SK-N-SH (cell line): ENCODE data around the gene RPH3AL. TPM values are rescaled to one million over a fixed set of nuclear protein-coding genes. Genes with fewer than 3 reads are reported as not detected.
A peak's percentile ranks its signal among the peaks of the same experiment; 100 is the strongest.

Experiments
- CTCF ChIA-PET: fragments of 300-600, 350-600 bp; formaldehyde crosslinking; extraction: SDS; loops from one replicate; lab custom pipeline; 2021; lab: Yijun Ruan, JAX
- POLR2A ChIA-PET: fragments of 350-600 bp; sonication (Branson Sonifier 250); formaldehyde crosslinking; extraction: SDS; loops from one replicate; lab custom pipeline; 2020; ENCODE audit warnings: antibody characterized with exemption, inconsistent platforms; lab: Yijun Ruan, JAX
- DNase-seq: peaks from one replicate; pipeline ENCODE4 v3.0.0; 2012
- H2AFZ ChIP-seq: fragments of 200-600 bp; sonication (generic); 2 replicates; pipeline ENCODE4 v1.8.1; 2016; ENCODE audit warnings: antibody characterized with exemption, mild to moderate bottlenecking, low read depth
- H3F3A ChIP-seq: fragments of 200-600 bp; sonication (generic); replicated peaks from 2 replicates; pipeline ENCODE3; 2016; ENCODE audit warnings: antibody characterized with exemption, mild to moderate bottlenecking; ENCODE audit not compliant: insufficient read depth
- H3K27ac ChIP-seq, 2 experiments: fragments of 200-500 bp in 1 of 2; fragments of 200-600 bp in 1 of 2; sonication (Bioruptor generic) in 1 of 2; sonication (generic), shearing (Covaris generic) in 1 of 2; 2 replicates each; pipeline versions ENCODE4 v1.5.1 to v1.6.1; 2014 to 2016; ENCODE audit warnings: low read depth in 2 of 2, inconsistent platforms in 1 of 2, low read length in 1 of 2, mild to moderate bottlenecking in 1 of 2, mixed read lengths in 1 of 2
- H3K27me3 ChIP-seq: fragments of 200-600 bp; sonication (generic), shearing (Covaris generic); 2 replicates; pipeline ENCODE4 v1.6.1; 2016; ENCODE audit warnings: mixed run types; ENCODE audit not compliant: insufficient read depth
- H3K36me3 ChIP-seq, 2 experiments: fragments of 200-500 bp in 1 of 2; fragments of 200-600 bp in 1 of 2; sonication (Bioruptor generic) in 1 of 2; sonication (generic) in 1 of 2; replicated peaks in 1 of 2; 2 replicates each; pipeline versions ENCODE3 to v1.5.1; 2014 to 2016; ENCODE audit warnings: low read length in 1 of 2, mild to moderate bottlenecking in 1 of 2; ENCODE audit not compliant: insufficient read depth in 2 of 2, control insufficient read depth in 1 of 2
- H3K4me1 ChIP-seq, 2 experiments: fragments of 200-500 bp in 1 of 2; fragments of 200-600 bp in 1 of 2; sonication (Bioruptor generic) in 1 of 2; sonication (generic), shearing (Covaris generic) in 1 of 2; 2 replicates each; pipeline versions ENCODE4 v1.5.1 to v1.6.1; 2014 to 2016; ENCODE audit warnings: low read depth in 1 of 2, low read length in 1 of 2, mixed run types in 1 of 2; ENCODE audit not compliant: insufficient read depth in 2 of 2, control insufficient read depth in 1 of 2
- H3K4me2 ChIP-seq: fragments of 200-600 bp; sonication (generic), shearing (Covaris generic); 2 replicates; pipeline ENCODE4 v1.6.1; 2017; ENCODE audit warnings: mixed run types
- H3K4me3 ChIP-seq, 2 experiments: fragments of 200-500 bp in 1 of 2; fragments of 200-600 bp in 1 of 2; sonication (Bioruptor generic) in 1 of 2; sonication (generic), shearing (Covaris generic) in 1 of 2; 2 replicates each; pipeline versions ENCODE4 v1.5.1 to v1.8.1; 2014 to 2016; ENCODE audit warnings: low read depth in 2 of 2, inconsistent platforms in 1 of 2, low read length in 1 of 2, mild to moderate bottlenecking in 1 of 2, mixed read lengths in 1 of 2, moderate library complexity in 1 of 2
- H3K79me2 ChIP-seq: fragments of 200-600 bp; sonication (generic); 2 replicates; pipeline ENCODE4 v1.8.1; 2017; ENCODE audit warnings: mild to moderate bottlenecking; ENCODE audit not compliant: insufficient read depth
- H3K9ac ChIP-seq: fragments of 200-600 bp; sonication (generic); 2 replicates; pipeline ENCODE4 v1.6.1; 2017; ENCODE audit warnings: mixed run types
- H3K9me2 ChIP-seq: fragments of 200-600 bp; sonication (generic); 2 replicates; pipeline ENCODE4 v1.6.1; 2017; ENCODE audit warnings: mixed run types
- H3K9me3 ChIP-seq: fragments of 200-600 bp; sonication (generic); 2 replicates; pipeline ENCODE4 v1.6.1; 2017; ENCODE audit warnings: mixed run types, mild to moderate bottlenecking, moderate library complexity
- H4K20me1 ChIP-seq: fragments of 200-600 bp; sonication (generic); 2 replicates; pipeline ENCODE4 v1.6.1; 2017; ENCODE audit warnings: mild to moderate bottlenecking, mixed run types; ENCODE audit not compliant: insufficient read depth
- CHD2 ChIP-seq: fragments of 150-350 bp; IDR thresholded peaks from 2 replicates; pipeline ENCODE4 v1.6.1; 2018; ENCODE audit warnings: low read length; ENCODE audit not compliant: partially characterized antibody
- CTCF ChIP-seq: fragments of 200-600 bp; sonication (generic); IDR thresholded peaks from 2 replicates; pipeline ENCODE4 v1.6.1; 2017; ENCODE audit warnings: antibody characterized with exemption, mild to moderate bottlenecking, moderate library complexity
- EP300 ChIP-seq, 2 experiments: IDR thresholded peaks; 2 replicates each; pipeline versions ENCODE4 v1.4.0 to v1.6.1; 2012; ENCODE audit warnings: borderline replicate concordance in 1 of 2, low read depth in 1 of 2, low read length in 1 of 2
- FOXJ3 ChIP-seq: sonication (generic); formaldehyde crosslinking; IDR thresholded peaks from 2 replicates; pipeline ENCODE4 v1.5.1; 2020; ENCODE audit warnings: mild to moderate bottlenecking, missing genetic modification reagents
- GATA2 ChIP-seq: sonication (generic); formaldehyde crosslinking; IDR thresholded peaks from 2 replicates; pipeline ENCODE4 v1.5.0; 2020; ENCODE audit warnings: mild to moderate bottlenecking, missing genetic modification reagents
- MAX ChIP-seq: IDR thresholded peaks from 2 replicates; pipeline ENCODE4 v1.4.0; 2012; ENCODE audit warnings: low read depth
- MEF2A ChIP-seq: IDR thresholded peaks from 2 replicates; pipeline ENCODE4 v1.4.0; 2012; ENCODE audit warnings: low read depth, borderline replicate concordance
- MXI1 ChIP-seq: IDR thresholded peaks from 2 replicates; pipeline ENCODE4 v1.6.1; 2012; ENCODE audit warnings: mild to moderate bottlenecking, low read depth, low read length, improper control_type of control experiment
- NFIC ChIP-seq: IDR thresholded peaks from 2 replicates; pipeline ENCODE4 v1.4.0; 2012; ENCODE audit warnings: borderline replicate concordance
- RFX5 ChIP-seq: IDR thresholded peaks from 2 replicates; pipeline ENCODE4 v1.6.1; 2012; ENCODE audit warnings: mild to moderate bottlenecking, improper control_type of control experiment, low read length
- RXRA ChIP-seq: IDR thresholded peaks from 2 replicates; pipeline ENCODE4 v1.4.0; 2012; ENCODE audit warnings: low read depth, mild to moderate bottlenecking, borderline replicate concordance
- TCF12 ChIP-seq: IDR thresholded peaks from 2 replicates; pipeline ENCODE4 v1.4.0; 2012
- TEAD4 ChIP-seq: IDR thresholded peaks from 2 replicates; pipeline ENCODE4 v1.4.0; 2012; ENCODE audit warnings: mild to moderate bottlenecking, borderline replicate concordance; ENCODE audit not compliant: insufficient read depth
- WGBS: methylation state at CpG from one replicate; pipeline ENCODE4 v1.1.6; 2017; ENCODE audit warnings: low lambda C conversion rate; 5-methylcytosine and 5-hydroxymethylcytosine counted together
- polyA plus RNA-seq, 3 experiments: library from polyadenylated mRNA; depleted of rRNA; stranded (reverse); fragments of >200 nt; gene quantifications; 2 replicates each; pipeline ENCODE4 v1.2.3, GENCODE V29; 2012

RPH3AL gene
- polyA plus RNA-seq, 1 of the 3 experiments (the other 2 are of a cell fraction): 2.9 TPM

- Histone ChIP-seq H3K9me3 (no peaks in the 10 kb centered on the region), H3K9me2 (no peaks in the 10 kb centered on the region), H3K9ac (no peak overlapping the region), H3K4me1 (peaks cover 0 to 49% of the 10 kb centered on the region in 2 experiments; a peak in 1 of 4 replicates), H3F3A (no peaks in the 10 kb centered on the region), H3K27me3 (no peaks in the 10 kb centered on the region), H2AFZ (no peak overlapping the region), H3K79me2 (no peaks in the 10 kb centered on the region), H3K27ac (peak overlapping the region in 1 of 2 experiments; percentile 86; a peak in 2 of 4 replicates), H3K4me3 (no peak overlapping the region), H3K4me2 (no peak overlapping the region), H4K20me1 (no peaks in the 10 kb centered on the region), H3K36me3 (no peaks in the 10 kb centered on the region)
- ChIA-PET POLR2A (no interaction called here), CTCF (no interaction called here)
- DNase-seq: no peak
- 95% methylated on average over 7 of the region's 11 CpGs for WGBS
- no peak for TF ChIP-seq RXRA
- TF ChIP-seq CHD2: no peak
- no peak for TF ChIP-seq MEF2A
- no peak for TF ChIP-seq NFIC
- TF ChIP-seq TCF12: no peak
These were observed 51.7 kb downstream of the RPH3AL start for GRCh38 chr17:300881-301280.

- H3F3A ChIP-seq: no peaks in the 10 kb centered on the region
- DNase-seq: peak; percentile 81
- CTCF ChIA-PET: interaction anchor here (1.2 to 2.0 kb wide), 2 partner anchors 9 to 155 kb away, joined by 5 to 14 read pairs; no protein-coding TSS in a partner anchor
- TF ChIP-seq TEAD4: no peak
- TF ChIP-seq MAX: no peak
- no peak for TF ChIP-seq CTCF
- TF ChIP-seq RFX5: 0 out of 2 replicates have a peak, but pooled peaks have one; percentile 12
- peak; percentile 91; the same call in 1 of the 2 replicates for TF ChIP-seq FOXJ3 (CRISPR knock-in tag)
- peak; percentile 57; the same call in 1 of the 2 replicates for TF ChIP-seq MXI1
- peak in 1 of 2 experiments; percentile 56; a peak in 2 of 4 replicates for TF ChIP-seq EP300 (IDR thresholded peaks at IDR 0.05; ENCODE audit: borderline replicate concordance in 1 of 2, low read depth in 1 of 2, low read length in 1 of 2)
- 0 out of 2 replicates have a peak, but pooled peaks have one; percentile 23 for TF ChIP-seq GATA2
- TF ChIP-seq, all 33 proteins: peak for 5
- Histone ChIP-seq H2AFZ (no peak overlapping the region), H3K79me2 (no peaks in the 10 kb centered on the region), H4K20me1 (no peaks in the 10 kb centered on the region), H3K9ac (no peak overlapping the region), H3K4me3 (no peak overlapping the region), H3K9me3 (no peaks in the 10 kb centered on the region), H3K4me2 (no peak overlapping the region), H3K4me1 (peaks cover 0 to 49% of the 10 kb centered on the region in 2 experiments; a peak in 1 of 4 replicates), H3K27ac (peak overlapping the region in 1 of 2 experiments; percentile 90; a peak in 2 of 4 replicates), H3K9me2 (no peaks in the 10 kb centered on the region), H3K36me3 (no peaks in the 10 kb centered on the region), H3K27me3 (no peaks in the 10 kb centered on the region)
- WGBS: 45% methylated on average over 20 of the region's 23 CpGs
- POLR2A ChIA-PET: no interaction called here
These were observed 53.1 kb downstream of the RPH3AL start for GRCh38 chr17:299546-299945.
